ENCODE results near the gene PDE4D.

DNA sequence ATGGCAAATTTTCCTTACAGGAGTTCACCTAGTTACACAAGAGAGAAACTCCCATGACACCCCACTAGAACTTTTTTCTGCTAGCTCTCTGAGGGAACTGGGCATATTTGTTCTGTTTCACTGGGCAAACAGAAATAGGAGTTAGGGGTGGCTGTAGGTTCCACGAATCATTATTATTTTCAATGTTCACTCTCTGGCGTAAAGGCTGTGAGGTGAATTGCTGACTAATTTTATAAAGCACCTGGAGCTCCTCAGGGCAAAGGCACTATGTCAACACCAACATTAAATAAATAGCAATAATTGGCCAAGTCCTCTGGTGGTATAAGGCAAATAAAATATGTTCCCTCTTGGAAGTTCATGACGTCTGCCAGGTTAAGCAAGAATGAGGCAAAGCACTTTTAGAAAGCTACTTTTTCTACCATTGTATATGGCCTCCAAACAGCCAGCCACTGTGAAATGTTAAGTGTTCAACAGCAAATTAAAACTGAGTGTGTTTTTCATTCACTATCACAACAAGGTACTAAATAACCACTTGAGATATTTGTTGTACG is 344.6 kb downstream of the PDE4D start:
- TF ChIP-seq CTCF (optimal IDR thresholded peaks at IDR 0.05 in 1 of 3, IDR thresholded peaks at IDR 0.05 in 1 of 3, conservative IDR thresholded peaks at IDR 0.05 in 1 of 3; ENCODE audit: extremely low read depth in 1 of 3, insufficient read depth in 2 of 3, low read length in 3 of 3) (no peak), EZH2 (IDR thresholded peaks at IDR 0.05; ENCODE audit: low read length) (no peak)
